CD4-positive, alpha-beta T cell treated with Interleukin-17A for 4 hours (primary cell): ENCODE results near the gene PPARGC1A.

ENCODE experiments used
- DNase-seq: peaks from one replicate; pipeline ENCODE4 v3.0.0-alpha.2; 2020; ENCODE audit warnings: mixed read lengths

The PPARGC1A gene

DNA sequence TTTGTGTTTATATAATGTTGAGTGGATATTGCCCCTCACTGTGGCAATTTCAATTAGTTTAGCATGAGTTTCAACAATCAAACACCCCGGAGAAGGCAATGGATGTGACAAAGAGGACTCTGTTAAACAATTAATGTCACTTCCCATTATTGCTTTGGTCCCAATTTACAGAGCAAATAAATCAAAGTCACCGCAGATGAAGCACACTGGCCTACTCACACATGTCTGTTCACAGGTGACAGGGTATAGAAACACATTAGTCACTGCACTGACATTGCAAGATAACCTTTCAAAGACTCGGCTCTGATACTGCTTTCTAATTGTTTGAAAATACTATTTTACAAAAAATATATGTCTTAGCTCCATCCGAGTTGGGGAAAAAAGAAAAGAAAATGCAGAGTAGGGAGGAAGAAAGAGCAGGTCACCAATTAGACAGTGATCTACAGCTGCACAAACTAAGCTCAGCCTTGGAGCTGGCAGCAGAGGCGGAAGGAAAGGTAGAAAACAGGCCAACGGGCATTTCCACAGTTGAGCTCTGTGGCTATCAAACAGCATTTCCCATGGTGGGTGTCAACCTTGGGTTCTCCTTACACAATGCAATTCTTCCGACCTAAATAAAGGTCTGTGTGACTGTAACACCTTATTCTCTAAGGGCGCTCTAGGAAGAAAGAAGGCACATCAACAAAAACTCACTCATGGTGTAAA, 53.9 kb downstream of the PPARGC1A start:
- no peak for DNase-seq

DNA sequence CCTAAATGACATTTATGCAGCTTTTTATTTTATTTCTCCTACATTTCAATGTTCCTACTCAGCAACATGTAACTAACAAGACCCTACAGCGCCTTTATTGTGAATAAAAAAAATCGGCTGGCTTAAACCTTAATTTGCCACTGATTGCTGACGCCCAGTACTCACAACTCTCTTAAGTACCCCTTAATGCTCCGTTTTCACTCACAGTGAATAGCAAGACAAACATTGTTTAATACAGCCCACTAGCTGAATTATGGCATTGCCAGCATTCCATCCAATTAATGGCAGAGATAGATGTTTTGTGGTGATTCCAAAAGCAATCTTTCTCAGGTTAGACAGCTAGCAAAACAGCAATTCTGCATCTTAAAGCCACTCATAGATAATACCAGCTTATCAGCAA, 61.1 kb downstream of the PPARGC1A start:
- DNase-seq = no peak

DNA sequence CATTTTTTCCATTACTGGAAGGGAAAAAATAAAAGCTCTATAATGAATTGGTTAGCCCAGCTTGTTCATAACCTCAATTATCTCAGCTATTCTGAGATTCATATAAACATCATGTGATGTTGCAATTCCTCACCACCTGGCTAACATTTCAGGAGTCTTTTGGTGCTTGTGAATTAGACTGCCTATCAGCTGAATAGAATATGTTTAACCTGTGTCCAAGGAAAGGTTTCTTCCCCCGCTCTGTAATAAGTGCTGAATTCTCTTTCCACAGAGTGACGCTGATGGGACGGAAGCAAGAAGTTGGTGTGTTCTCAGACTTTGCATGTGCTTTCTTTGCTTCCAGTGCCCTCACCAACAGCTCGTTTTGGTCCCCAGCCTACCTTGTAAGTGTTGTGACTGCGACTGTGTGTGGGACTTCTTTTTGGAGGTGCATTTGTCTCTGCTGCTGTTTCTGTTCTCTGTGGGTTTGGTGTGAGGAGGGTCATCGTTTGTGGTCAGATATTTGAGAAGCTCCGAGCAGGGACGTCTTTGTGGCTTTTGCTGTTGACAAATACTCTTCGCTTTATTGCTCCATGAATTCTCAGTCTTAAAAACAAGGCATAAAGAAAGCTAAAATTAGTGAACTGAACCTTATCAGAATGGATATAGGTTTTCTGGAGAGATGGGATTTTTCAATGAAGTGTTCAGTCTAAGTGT, 61.7 kb downstream of the PPARGC1A start:
- DNase-seq = no peak

DNA sequence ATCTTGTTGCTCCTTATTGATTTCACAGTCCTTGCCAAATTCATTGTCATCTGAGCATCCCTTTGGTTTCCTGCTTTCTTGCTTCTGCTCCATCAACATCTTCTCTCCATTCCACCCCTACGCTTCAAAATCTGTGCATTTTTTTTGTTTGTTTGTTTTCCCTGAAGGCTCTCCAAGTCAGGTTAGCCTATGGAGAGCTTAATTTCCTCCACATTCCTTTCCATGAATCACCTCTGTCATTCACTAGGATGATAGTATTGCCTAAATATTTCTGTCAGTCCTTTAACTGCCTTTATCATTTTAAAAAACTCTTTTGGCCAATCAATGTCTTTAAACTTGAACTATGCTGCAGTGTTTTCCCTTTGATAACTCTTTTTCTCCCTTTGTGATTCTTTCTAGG, 67.7 kb downstream of the PPARGC1A start:
- DNase-seq = no peak

DNA sequence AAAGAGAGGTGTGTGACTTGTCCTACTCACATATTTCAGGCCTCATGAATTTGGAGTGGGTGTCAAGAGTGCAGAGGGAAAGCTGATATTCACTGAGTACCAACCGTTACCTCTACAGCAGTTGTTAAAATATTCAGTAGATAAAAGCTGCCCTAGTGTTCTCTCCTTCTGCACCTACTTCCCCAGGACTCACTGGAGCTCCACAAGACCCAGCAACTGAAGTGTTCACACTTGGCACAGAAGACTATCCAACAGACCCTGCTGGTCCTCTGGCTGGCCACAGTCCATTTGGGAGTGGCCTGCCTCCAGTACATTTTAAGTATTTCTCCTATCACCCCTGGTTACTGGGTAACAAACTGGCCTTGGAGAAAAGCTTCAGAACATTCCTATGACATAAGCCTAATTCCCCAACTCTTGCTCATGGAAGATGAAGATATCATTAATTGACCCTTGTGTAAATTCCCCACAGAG, 70.8 kb downstream of the PPARGC1A start:
- no peak for DNase-seq

DNA sequence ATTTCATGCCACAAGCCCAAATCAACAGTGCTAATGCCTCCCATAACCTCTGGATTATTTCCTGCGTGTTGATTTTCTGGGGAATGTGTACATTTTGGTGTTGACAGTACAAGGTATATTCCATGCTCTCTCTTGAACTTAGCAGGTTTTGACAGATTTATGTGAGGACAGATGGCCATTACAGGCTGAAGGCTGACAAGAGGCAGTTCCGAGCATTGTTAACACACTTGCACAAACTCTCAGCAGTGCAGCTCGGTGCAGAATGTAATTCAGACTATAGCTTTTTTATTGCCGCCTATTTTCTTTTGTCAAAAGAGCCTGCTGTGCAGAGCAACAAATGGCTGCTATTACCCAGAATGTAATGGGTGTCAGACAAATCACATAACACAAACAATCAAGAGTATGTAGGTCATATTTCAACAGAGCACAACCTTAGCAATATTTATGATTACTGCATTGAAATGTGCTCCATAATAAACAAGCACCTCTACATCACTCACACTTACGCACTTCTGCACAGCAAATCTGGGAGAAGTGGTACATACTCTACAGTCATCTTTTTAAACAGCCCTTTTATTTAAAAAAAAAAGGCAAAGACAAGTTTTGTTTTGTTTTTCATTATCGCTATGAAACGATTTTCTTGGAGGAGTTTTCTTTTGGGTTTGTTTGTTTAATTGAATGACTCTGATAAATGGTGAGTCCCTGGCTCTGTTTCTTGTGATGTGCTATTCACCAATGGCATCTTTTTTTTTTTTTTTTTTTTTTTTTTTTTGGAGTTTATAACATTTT, 71.6 kb downstream of the PPARGC1A start:
- DNase-seq = no peak

DNA sequence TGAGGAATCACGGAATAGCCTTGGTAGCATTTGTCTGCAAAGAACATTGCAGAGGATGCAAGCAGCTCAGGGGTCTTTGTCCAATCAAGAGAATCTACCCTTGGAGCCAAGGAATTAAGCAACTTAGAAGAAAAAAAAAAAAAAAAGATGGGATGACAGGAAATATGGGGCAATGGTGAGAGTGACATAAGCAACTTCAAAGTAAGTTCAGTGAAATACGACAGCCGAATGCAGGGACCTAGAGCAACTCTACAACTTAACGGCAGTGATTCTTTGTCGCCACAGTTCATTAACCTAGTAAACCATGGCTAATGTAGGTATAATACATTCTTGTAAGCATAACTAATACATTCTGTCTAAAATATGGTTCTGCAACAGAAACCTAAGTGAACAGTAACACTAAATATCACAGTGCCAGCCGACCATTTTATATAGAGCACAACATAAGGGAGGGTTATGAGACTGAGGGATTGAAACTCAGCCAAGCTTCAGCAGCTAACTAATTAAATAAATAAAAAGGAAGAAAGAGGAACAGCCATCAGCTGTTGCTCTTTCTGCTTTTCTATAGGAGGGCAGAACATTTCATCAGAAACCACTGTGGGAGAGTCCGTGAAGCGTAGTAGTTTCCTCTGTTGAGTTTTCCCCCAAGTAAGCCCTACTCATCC, 74.7 kb downstream of the PPARGC1A start:
- no peak for DNase-seq

DNA sequence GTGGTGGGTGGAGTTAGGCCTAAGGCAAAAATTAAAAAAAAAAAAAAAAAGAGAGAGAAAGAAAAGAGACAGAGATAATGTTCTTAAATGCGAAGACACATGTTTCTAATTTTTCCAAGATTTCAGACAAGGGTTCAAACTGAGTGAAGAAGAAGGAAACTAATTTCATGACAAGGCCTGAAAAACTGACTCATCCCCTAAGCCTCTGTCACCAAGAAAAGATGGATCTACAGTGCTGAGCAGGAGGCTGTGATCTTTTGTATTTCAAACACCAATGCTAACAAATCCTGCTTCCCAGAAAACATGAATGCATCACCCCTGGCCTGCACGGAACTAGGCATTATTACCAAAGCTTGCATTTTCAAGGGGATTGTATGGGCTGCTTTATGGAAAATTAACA, 75.3 kb downstream of the PPARGC1A start:
- no peak for DNase-seq

DNA sequence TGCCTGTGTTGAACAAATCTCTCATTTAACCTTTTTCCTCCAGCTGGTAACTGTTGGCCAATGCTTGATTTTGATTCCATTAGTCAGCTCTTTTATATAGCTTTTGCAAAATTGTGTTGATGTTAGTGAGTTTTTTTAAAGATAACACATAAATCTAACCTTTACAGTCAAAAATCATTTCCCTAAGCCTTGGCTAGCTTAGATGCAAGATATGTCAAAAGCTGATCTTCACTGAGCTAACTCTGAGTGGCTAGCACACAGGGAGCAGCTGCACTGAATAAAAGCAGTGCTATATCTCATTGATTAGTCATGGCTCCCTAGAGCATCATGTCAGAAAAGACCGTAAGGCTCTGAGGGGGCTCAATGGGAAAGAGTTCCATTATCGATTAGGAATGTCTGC, 78.7 kb downstream of the PPARGC1A start:
- DNase-seq = no peak

DNA sequence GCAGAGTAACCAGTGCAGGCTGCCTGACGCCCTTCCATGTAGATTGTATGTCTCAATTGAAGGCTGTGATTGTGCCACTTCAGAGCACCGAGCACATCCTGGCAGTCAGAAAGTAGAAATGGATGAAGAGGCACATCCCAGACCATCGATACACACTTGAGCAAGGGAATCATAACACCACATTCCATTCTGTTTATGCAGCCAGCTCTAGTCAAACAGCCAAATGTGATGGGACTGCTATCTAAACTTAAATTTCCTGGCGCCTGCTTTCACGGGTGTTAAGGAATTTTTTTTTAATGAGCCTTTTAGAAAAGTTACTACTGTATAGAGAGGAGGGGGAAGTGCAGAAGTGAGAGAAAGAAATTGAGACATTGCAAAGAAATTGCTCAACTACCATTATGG, 84.4 kb downstream of the PPARGC1A start:
- DNase-seq = no peak

DNA sequence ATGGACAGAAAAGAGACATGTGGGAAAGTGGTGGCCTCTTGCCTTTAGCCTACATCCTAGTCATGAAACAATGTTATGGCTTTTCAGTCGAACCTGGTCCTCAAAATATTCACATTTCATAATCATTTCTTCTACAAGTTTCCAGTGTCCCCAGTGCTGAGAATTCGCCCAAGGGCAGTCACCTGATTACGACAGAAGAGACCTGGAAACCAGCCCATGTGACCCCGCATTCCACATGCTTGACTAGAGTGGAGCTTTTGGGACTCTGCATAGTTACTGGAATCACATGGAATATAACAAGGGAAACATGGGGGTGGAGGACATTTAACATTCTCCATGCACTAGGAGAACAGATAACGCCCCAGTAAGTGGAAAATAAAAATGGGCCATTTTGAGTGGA, 100.1 kb downstream of the PPARGC1A start:
- DNase-seq = no peak

DNA sequence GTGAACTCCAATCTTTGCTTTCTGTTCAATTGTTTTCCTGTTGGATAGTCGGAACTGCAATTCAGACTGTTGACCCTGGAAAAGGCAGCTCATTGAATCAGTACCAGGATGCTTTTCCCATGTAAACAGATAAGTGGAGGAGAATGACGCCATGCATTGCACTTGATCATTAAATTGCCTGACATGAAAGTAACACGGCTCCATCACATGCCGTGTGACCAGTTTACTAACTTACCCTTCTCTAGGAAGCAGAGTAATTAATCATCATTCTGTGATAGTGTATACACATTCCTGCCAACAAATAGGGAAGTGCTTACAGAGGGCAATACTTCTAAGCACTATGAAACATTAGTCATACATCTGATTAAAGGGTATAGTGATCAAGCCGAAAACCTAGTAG, 101.4 kb downstream of the PPARGC1A start:
- no peak for DNase-seq

DNA sequence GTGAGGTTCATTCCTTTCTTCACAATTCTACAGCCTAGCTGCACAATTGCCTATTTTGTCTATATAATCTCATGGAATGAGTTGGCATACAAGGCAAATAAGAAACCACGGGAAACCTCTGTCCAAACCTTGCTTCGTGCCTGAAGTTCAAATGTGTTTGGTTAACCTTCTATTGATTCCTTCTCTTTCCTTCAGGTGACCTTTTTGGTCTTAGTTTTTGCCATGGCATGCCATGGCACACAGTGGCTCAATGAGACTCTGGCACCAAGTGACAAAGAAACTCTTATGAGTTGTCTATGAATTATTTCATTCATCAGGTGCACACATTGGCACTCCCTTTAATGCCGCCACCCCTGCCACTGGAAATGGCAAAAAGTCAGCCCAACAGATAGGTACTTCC, 101.8 kb downstream of the PPARGC1A start:
- no peak for DNase-seq

DNA sequence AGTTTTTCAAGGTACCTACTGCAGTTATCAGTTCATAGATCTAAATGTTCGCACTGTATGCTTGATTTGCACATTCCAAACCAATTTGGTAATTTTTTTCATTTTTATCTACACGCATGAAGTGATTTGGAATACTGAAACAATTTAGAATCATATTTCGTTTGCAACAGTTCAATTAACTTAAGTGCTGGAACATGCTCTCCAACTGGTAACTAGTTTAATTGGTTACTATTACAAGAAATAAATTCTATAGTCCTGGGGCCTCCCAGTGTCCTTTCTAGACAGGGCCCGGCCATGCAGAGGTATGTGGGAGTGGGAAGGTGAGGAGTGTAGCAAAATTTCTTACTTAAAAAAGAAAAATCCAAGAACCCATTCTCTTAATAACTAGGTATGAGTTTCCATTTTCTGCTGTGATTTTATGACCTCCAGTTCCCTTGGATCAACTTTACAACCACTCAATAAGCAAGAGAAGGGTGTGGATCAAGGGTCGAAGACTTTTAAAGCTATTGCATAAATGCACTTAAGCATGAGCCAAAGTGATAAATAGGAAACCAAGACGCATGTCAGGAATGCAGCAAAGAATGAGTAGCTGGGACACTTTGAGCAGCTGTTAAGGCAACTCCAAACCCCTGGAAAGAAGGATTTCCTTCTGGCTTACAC, 106.9 kb downstream of the PPARGC1A start:
- DNase-seq = no peak

DNA sequence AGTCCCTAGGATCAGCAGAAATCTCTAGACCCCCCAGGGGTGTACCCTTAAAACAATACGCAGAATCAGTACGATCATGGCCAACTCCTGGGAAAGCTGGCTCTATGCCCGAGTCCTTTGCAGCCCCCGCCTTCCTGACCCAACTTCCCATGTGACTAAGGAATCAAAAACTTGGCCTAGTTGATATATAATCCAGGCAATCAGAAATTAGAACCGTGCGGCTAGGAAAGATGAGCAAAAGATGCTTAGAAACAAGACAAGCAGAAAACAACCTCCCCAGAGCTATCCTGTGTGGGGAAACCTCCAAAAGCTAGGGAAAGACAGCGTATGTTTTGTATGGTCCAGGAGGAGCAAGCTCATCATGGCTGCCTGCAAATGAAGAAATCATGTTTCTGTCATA, 110.0 kb downstream of the PPARGC1A start:
- no peak for DNase-seq

DNA sequence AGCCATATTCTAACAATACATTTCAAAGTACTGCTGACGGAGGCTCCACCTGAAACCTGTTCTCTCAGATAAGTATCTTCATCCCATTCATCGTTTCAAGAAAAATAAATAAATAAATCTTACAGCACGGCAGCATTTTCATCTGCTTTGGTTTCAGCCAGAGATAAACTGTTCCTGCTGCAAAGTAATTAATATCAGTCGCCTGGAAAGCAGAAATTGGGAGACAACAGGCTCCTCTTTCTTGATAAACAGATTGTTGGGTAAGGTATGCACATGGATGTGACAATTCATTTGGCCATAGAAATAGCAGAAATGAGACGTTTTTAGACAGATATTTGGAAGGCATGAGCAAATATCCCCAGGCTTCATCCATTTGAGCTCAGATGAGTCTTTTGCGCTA, 110.4 kb downstream of the PPARGC1A start:
- no peak for DNase-seq

DNA sequence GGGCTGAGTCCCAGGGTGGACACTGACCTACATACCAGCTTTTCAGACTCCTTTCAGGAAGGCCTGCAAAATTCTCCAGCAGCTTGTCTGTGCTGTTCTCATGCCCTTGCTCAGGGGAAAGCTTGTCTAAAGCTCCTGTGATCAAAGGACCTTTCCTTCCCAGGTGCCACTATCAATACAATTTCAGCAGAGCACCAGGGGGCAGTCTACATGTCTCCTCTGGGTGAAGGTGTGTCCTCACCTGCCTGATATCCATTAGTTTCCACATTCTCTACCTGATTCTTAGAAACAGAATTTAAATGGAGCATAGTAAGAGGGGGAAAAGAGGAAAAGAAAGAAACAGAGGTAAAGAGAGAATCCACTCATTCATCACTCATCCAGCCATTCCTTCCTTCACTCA, 114.2 kb downstream of the PPARGC1A start:
- DNase-seq = no peak

DNA sequence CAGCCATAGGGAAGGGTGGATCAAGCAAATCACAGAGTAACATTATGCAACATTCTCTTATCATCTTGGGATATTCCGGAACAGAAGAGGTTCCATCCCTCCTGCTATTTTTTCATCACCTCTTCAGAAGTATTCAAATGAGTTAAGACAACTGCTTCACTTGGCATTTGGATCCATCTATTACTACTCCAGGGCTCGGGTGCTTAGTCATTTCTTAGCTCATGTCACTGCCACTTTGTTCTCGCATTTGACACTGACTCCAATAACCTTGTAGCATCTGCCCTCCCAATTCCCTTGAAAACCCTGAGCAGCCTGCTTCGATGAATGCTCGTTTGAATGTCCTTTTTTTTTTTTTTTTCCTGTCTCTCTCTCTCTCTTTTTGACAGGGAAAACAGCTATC, 114.9 kb downstream of the PPARGC1A start:
- no peak for DNase-seq

DNA sequence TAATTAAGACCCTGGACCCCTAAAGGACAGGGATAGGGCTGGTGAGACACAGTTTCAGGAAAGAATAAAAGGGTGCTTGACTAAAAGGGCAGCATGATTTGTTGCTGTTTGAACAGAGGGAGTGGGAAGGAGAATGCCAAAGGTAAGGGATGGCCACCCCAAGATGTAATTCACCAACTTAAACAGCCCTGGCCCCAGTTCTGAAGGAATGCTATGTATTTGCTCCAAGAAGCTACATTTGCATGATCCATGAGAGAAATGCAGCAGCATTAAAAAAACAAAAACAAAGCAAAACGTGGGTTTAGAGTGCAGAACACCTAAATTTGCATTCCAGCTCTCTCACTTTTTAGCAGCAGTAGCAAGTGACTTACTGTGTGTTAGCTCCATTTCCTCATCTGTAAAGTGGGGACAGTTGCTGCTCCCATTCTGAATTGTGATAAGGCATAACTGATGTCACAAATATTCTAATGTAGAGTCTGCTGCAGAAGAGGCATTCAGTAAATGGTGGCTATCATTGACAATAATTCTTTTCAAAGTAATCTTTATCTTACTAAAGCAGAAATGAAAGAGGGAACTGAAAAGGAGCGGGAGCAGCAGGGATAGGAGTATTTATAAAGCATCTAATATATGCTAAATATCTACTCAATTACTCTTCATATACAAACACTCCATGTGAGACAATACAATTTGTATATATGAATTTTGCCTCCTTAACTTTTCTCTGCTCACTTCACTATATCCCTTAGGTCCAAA, 115.8 kb downstream of the PPARGC1A start:
- DNase-seq = no peak

DNA sequence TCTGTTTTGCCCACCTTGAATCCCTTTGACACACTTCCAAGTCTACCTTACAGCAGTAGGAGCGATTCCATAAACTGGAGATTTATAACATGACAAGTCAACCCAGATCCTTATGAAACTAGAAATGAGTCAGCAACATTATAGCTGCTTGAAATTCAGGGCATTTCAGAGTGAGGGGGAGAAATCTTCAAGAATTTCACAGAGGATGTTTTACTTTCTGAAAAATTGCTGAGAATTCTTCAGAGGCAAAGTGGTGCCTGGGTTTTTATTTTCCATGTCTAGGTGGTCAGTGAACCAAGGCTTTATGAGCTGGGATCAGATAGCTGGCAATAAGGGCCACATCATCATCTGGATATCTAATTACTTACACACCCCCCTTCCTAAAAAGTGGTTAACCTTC, 119.8 kb downstream of the PPARGC1A start:
- DNase-seq = no peak

DNA sequence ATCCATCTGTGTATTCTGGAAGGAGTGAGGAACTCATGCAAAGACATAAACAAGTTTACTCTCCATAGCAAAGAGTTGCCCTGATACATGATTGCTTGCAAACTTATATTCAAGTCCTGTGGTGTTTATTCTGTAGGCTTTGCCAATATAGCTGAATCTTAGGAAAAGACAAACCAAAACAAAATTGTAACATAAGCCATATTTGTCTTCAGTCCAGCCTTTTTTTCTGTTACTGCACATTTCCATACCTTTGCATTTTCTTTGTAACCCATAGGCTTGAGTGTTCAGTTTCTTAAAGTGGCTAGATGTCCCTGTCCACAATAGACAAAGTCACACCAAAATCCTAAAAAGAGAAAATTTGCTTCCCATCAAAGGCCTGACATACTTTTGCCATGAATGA, 120.4 kb downstream of the PPARGC1A start:
- DNase-seq = no peak

DNA sequence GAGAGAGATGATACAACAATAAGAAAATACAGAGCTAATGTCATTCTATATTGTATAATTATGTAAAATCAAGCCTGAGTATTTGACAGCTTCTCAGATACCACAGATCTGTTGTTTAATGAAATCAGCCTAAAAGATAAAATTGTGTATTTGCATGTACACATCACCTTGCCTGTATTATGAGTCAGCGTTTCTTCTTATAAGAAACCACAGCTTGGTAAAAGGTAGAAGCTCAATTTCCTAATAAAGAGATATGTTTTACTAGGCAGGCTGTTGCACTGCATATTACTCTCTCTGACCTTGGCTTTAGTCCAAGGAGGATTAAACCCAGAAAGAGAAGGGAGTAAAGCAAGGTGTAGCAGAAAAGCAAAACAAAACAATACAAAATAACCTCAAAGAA, 121.3 kb downstream of the PPARGC1A start:
- no peak for DNase-seq
